Endometrium (tissue), 2 donors: ENCODE results near the gene C12orf75.
"Not testable (repeated sequence)": the region's sequence is repeated elsewhere in the genome, so short reads cannot be mapped to it uniquely, and the experiment has no call there.

ENCODE experiments used
- FAIRE-seq: peaks from 2 replicates; lab custom pipeline; 2012; peaks lifted over from hg19 to GRCh38; lab: Jason Lieb, UNC
- donor health status: control.
- donor health status: control.

The C12orf75 gene

DNA sequence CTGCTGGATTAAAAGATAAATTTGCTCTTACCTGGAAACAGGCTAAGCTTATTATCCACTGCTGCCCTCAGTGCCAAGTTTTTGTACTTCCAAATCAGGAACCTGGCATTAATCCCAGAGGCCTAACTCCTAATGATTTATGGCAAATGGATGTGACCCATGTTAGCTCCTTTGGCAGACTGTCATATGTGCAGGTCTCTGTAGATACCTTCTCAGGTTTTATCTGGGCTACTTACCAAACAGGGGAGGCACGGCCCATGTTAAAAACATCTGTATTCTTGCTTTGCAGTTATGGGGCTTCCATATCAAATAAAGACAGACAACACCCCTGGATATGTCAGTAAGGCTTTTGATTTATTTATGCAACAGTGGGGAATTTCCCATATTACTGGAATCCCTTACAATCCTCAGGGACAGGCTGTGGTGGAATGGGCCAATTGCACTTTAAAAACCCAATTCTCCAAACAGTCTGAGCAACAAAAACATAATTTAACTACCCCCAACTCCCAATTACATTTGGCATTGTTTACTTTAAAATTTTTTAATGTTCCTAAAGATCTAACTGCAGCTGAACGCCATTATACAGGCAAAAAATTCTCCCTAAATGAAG, 19.9 kb upstream of the C12orf75 start:
- not testable (repeated sequence) for FAIRE-seq

DNA sequence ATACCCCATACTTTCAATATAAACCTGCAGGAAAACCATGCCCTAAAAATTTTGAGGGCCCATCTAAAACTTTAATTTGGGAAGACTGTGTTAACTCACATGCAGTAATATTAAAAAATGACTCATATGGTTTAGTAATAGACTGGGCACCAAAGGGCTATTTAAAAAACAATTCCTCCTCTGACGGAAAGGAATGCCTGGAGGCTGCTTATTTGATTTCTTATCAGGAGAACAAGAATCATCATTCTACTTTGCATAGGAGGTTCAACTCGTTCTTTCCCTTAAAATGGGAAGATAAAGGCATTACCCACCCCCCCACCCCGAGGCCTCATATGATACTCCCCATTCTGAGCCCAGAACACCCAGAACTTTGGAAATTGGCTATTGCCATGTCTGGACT, 18.6 kb upstream of the C12orf75 start:
- FAIRE-seq = not testable (repeated sequence)

DNA sequence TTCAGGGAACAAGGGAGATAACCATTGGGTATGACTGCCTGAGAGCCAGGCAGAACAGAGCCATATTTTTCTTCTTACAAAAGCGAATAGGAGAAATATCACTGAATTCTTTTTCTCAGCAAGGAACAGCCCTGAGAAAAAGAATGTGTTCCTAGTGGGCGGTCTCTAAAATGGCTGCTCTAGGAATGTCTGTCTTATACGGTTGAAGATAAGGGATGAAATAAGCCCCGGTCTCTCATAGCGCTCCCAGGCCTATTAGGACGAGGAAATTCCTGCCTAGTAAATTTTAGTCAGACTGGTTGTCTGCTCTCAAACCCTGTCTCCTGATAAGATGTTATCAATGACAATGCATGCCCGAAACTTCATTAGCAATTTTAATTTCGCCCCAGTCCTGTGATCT, 16.7 kb upstream of the C12orf75 start:
- not testable (repeated sequence) for FAIRE-seq

DNA sequence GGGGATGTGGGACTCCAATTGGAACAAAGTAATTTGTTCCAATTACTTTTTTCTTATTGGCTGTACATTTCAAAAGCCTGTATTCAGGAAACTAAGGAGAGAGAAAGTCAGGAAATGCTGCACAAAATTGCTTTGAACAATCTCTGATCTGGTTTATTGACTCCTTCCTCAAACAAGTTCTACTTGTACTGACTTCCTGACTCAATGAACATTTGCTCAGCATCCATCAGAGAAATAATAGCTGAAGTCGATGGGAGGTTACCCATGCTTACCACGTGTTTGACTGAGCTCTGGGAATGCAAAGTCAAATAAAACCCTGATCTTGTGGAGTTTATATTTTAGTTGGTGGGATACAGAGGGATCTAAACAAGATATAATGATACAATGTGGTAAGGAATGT, 15.4 kb upstream of the C12orf75 start:
- no peak for FAIRE-seq

DNA sequence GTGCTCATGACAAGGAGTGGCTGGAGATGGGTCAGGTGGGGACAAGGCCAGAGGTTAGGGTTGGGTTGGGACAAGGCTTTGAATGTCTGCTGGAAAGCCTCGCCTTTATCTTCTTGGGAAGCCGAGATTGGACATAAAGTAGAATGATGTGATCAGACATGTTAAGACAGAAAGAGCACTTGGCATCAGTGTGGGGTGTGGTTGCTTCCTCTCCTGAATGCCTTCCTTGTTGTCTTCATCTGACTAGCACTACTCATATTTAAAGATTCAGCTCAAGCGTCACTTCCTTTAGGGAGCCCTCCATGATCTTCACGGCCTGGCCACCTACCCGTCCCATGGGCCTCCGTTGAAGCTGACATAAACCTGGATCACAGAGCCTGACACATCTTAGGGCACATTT, 14.8 kb upstream of the C12orf75 start:
- no peak for FAIRE-seq

DNA sequence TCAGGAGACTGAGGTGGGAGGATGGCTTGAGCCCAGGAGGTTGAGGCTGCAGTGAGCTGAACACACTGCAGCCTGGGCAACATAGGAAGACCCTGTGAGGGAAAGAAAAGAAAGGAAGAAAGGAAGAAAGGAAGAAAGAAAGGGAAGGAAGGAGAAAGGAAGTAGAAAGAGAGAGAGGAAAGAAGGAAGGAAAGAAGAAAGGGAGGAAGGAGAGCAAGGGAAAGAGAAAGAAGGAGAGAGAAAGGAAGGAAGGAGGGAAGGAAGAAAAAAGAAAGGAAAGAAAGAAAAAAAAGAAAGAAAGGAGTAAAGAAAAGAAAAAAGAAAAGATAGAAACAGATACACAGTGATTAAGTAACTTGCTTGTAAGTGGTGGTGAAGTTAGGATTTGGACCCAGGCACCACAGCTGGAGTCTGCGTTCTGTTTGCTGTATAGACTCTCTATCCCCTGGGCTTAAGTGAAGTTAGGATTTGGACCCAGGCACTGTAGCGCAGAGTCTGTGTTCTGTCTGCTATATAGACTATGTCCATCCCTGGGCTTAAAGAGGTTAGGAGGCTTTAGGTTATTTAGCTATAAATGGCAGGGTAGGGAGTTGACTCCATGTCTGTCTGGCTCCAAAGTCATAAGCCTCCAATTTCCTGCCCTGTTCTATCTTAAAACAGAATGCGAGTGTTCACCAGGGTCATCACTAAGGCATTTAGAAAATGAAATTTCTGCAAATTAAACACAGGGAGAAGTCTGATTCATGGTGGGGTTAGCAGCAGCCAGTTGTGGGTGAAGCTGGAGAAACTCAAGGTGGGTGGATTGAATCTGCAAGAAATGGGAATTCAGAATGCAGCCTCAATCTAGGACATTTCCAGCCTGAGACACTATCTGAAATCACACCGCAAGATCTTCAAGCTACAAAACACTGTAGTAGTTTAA, 13.3 kb upstream of the C12orf75 start:
- no peak for FAIRE-seq

DNA sequence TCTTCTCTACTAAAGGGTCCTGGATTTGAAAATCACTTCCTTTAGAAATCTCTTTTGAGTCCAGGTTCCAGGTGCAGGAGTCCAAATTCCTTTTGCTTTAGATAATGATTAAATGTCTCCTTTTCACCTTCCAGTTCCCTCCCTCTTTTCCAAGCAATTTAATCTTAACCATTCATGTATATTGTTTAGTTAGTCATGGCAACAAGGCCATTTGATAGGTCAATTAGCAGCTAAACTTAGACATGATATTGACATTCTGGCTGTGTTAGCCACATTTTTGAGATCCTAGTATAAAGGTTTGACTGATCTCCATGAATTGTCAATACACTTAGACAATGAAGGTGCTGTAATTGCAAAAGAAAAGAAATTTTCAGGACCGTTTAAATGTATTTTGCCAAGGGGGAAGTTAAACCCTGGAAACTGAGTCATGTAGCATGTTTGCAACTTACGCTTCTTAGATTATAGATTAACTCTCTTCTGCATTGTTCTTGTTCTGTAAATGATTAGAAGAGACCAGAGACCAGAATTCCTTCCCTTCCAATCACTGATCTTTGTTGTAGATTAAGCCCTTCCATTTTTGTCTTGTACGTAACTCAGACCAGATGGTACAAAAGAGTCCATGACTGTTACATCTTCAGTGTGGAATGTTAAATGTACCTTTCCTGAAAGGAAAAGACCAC, 12.4 kb upstream of the C12orf75 start:
- FAIRE-seq = no peak

DNA sequence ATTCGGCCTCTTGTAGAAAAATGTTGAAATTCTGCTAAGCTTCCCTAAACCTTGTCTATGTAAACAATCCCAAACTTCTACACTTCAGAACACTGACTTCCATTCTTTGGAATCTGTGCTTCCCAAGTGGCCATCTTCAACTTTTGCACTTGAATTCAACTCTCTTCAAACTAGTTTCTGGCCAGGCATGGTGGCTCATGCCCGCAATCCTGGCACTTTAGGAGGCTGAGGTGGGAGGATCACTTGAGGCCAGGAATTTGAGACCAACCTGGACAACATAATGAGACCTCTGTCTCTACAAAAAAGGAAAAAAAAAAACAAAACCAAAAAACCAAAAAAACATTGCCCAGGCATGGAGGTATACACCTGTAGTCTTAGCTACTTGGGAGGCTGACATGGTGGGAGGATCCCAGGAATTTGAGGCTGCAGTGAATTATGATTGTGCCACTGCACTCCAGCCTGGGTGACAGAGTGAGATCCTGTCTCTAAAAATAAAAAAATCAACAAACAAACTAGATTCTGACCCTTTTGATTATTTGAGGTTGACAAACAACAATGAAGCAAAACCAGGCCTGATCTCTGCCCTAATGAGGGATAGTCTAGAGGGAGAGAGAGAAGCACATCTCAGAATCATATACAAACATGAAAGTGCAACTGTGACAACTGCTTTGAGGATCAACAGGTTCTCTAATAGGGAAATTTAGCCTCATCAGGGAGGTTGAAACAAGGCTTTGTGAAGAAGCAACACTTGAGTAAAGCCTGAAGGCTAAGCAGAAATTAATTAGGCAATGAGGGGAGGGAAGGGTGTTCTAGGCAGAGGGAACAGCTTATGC, 11.6 kb upstream of the C12orf75 start:
- no peak for FAIRE-seq

DNA sequence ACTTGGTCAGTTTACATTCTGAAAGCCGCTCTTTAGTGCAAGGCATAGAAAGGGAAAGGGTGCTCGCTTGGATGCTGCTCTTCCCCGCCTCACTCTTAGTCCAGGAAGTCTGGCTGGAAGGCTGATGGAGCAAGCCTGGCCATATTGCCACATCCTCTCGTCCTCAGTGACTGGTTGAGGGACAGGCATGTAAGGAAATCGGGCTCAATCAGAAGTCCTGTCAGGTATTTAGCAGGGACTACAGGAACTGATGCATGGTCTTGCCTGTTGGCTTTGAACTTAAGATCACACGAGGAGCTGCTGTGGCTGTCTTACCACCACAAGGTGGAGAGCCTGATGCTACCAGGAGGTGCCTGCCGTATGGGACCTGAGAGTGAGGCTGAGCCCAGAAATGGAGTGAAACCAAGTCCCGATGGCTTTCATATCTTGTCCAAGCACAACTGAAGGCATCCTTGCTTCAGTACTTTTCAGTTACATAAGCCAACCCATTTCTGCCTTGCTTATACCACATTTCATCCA, 10.7 kb upstream of the C12orf75 start:
- no peak for FAIRE-seq

DNA sequence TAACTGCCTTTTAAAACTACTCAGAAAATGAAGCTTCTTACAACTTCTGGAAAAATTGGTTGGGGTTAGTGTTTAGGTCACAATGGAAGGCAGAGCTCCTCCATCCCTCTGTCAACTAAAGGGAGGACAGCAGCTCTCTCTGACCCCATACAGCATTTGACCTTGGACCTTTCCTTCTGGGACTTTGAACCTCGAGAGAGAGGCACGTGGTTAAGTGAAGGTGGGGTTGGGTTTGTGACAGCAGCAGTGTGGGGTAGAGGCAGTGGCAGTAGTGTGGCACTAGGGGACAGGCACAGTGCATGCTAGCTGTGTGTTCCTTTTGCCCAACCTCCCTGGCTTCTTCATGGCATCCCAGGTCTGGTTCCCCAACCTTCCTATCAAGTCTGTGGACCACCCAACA, 9.4 kb upstream of the C12orf75 start:
- FAIRE-seq = no peak

DNA sequence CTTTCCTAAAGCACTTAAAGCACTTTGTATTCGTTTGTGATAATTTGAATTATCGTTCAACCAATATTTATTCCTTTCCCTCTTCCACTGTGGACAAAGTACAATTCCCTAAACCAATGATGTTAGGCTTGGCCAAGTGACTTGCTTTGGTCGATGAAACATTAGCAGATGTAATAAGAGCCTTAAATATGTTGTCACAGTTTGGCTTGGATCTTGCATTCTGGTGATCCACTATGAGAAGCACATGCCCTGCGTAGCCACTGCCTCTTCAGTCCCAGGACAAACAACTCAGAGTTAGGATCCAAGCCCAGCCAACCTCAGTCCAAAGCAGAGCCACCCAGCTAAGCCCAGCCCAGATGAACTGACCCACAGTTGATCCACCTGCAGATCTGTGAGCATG, 8.4 kb upstream of the C12orf75 start:
- no peak for FAIRE-seq

DNA sequence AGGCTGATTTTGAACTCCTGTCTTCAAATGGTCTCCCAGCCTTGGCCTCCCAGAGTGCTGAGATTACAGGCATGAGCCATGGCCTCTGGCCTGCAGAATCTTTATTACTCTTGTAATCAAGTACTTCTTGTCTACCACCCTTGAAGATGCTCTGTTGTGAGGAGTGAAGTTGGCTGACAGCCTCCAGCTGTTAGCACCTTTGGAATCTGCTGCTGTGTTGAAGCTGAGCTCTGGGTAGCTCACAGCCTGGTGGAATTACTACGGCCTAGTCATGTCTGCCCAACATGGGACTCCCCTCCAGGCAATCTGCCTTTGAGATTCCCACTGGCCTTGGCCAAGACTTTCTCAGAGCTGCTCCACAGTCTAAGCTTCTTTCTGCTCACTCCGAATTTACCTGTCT, 5.8 kb upstream of the C12orf75 start:
- FAIRE-seq = no peak

DNA sequence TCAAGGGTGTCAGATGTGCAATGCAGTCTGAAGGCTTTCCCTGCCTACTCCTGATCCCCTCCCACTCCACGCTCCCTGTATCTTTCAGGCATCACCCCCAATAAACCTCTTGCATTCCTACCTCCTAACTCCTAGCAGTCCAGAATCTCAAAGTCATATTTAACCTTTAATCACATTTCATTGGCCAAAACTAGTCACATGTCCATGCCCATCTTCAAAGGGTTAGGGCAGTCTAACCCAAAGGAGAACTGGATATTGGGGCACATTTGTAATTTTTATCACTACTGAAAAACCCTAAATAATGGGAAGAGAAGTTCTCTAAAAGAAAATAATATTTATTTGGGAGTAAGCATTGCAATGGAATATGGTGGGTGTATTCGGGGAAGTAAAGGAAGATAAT, 5.4 kb upstream of the C12orf75 start:
- no peak for FAIRE-seq

DNA sequence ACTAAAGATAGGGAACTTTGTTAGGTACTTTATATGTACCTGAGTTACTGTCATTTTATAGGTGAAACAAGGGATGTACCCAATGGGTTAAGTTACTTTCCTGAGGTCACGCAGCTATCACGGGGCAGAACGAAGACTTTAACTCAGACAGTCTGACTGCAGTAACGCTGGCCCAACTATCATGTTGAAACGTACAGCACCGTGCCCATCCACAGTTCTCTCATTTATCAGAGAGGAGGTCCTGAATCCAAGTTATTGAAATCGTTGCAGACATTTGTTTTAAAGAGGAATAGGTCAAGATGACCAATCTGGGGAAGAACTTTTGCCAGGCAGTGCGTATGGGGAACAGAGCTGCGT, 587 bp upstream of the C12orf75 start:
- no peak for FAIRE-seq

DNA sequence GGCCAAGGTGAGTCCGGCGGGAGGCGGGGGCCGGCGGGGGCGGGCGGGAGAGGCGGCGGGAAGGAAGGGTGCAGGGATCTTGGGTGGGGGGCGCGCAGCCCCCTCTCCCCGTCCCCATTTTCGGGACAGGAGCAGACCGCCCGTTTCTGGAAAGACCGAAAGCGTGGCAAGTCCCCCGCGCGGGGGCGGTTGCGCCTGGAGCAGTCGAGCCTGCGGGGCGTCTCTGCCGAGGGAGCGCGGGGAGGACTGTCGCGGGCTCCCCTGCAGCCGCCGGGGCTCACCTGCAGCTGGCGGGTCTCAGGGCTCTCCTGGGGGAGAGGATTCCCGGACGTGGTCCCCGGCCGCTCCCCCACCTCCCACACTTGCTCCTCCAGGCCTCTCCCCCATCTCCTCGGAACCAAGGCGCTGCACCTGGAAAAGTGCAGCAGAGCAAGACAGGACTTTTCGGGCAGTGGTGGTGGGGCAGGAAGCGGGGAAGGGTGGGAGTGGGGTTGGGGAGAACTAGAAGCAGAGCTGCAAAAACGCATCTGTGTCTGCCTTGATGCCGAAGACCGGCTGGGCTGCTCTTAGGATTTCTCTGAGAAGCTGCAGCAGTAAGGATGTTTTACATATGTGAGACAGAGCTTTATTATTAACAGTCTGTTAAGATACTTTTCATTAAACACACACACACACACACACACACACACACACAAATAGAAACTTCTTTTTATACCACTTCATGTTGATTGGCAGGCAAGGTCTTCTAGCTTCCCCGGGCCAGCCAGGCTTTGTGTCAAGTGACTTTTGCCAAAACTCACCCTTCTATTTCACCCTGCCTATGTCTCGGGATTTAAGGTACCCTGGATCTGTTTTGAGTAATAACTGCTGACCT, 677 bp downstream of the C12orf75 start:
- no peak for FAIRE-seq

DNA sequence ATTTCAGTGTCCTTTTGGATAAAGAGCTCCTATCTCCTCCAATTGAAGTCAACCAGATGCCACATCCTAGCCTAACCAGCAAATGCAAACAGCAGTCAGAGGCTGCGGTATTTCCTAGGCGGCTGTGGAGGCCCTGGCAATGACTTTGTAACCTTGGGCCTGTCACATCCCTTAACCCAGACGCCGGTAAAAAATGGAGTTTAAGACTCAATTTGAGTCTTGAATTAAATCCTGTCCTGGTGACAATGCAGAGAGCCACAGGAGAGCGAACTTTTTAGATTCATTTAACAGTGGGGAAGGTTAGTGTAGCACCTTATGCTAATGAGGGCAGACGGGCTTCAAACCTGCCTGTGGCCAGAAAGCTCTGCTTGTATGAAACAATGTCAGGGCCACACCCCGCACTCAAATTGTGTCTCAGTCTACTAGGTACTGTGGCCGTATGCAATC, 1.3 kb downstream of the C12orf75 start:
- no peak for FAIRE-seq

DNA sequence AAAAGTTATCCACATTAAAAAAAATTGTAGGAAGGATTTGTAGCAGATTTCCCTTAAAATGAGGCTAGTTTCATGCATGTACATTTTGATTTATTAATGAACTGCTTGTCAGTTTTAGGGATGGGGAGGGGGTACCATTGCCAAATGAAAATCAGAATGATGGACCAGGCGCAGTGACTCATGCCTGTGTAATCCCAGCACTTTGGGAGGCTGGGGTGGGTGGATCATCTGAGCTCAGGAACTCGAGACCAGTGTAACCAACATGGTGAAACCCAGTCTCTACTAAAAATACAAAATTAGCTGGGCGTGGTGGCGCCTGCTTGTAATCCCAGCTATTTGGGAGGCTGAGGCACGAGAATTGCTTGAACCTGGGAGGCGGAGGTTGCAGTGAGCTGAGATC, 1.8 kb downstream of the C12orf75 start:
- not testable (repeated sequence) for FAIRE-seq

DNA sequence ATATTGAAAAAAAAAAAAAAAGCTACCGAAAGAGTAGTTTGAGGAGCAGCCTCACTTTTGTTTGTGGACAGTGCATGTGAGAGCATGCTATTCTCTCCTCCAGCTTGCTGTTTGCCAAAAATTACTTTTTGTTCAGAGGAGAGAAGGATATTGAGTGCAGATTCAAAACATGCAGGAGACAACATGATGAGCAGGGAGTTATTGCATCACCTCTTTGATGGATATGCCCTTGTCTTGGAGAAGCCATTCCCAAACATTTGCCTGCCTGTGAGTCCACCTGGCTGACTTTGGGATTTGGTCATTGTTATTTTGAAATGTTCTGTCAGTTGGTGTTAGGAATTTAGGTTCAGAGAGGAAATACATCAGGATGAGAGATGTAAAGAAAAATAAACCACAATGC, 2.4 kb downstream of the C12orf75 start:
- no peak for FAIRE-seq

DNA sequence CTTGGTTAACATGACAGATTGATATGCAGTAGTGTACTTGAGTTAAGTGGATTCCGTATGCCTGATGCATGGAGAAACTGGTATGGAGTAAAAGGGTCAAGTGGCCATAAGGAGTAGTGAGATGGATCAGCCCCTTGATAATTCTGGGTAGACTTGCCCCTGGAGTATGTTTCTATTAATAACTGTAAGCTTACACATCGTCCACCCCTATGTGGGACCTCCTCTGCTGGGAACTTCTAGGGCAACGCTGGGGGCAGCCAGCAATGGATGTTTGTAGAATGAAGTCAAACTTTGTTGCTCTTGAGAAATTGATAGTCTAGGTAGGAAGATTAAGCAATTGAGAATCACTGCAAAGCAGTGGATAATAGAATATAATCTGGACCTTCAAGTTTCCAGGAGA, 3.5 kb downstream of the C12orf75 start:
- FAIRE-seq = no peak

DNA sequence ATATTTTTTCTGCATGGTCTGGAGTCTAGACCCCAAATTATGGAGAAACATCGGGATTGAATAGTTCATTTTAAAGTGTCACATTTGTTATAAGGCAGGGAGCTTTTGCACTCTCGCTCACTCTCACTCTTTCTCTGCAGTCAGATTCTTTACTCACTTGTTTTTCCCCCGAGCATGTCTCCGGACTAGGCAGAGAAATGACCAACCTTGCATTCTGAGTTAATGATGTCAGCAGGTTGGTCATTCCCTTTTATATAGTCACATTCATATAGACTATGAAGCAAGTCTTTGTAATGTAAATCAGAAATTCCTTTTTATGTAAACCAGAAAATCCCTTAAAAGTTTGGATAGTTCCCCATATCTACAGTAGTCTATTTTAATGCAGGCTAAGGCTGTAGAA, 4.1 kb downstream of the C12orf75 start:
- no peak for FAIRE-seq

DNA sequence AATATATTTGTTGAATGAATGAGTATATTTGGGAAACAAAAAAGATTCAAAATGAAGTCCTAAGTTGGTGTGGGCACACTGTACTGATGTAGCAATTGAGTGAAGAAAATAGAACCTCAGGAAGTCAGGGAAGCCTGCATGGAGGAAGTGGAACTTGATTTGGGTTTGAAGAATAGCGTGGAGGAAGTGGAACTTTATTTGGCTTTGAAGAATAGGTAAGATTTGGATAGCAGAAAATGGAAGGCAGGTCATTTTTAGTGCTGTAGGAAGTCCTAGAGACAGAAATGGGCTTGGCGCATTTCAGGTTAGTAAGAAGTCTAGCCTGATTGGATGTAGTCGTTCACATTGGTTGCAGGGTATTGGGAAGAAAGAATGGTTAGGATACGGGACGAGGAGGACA, 5.4 kb downstream of the C12orf75 start:
- no peak for FAIRE-seq
